HG03432 (cell line): ENCODE measurements around the gene MFSD2B.
"Not testable (repeated sequence)": the region's sequence is repeated elsewhere in the genome, so short reads cannot be mapped to it uniquely, and the experiment has no call there.

Source experiments
- ATAC-seq: cut with Tn5 transposase; IDR thresholded peaks from one replicate; pipeline ENCODE4 v1.9.1; 2021; ENCODE audit warnings: mild to moderate bottlenecking, moderate library complexity; ENCODE audit not compliant: unreplicated experiment

The MFSD2B gene

GRCh38 chr2:24009680-24010476 lies at the start of gene MFSD2B:
TSS of gene MFSD2B (plus strand) at chr2:24010085. CDS start at chr2:24010097, 12 bp downstream.
- no peak for ATAC-seq

- no peak for ATAC-seq
Measured at GRCh38 chr2:23967846-23968245, 42.0 kb upstream of the MFSD2B start.

GRCh38 chr2:23976883-23977282 lies 33.0 kb upstream of the MFSD2B start:
- ATAC-seq, result no peak

- ATAC-seq, result no peak
Measured at GRCh38 chr2:23988371-23988770, 21.5 kb upstream of the MFSD2B start.

GRCh38 chr2:23992931-23993330 lies 17.0 kb upstream of the MFSD2B start:
- no peak for ATAC-seq

GRCh38 chr2:23993736-23994269 lies 16.1 kb upstream of the MFSD2B start:
- ATAC-seq, result no peak

GRCh38 chr2:23994567-23994966 lies 15.3 kb upstream of the MFSD2B start:
- no peak for ATAC-seq

- ATAC-seq, result no peak
Measured at GRCh38 chr2:24007693-24008092, 2.2 kb upstream of the MFSD2B start.

GRCh38 chr2:24008672-24009366 lies 1.1 kb upstream of the MFSD2B start:
- ATAC-seq, result no peak

GRCh38 chr2:24009367-24009679 lies 562 bp upstream of the MFSD2B start:
- ATAC-seq, result no peak

- no peak for ATAC-seq
Measured at GRCh38 chr2:24010477-24011249, 778 bp downstream of the MFSD2B start.

GRCh38 chr2:24011250-24012104 lies 1.6 kb downstream of the MFSD2B start:
- ATAC-seq, result no peak

- ATAC-seq, result no peak
Measured at GRCh38 chr2:24012521-24013188, 2.8 kb downstream of the MFSD2B start.

GRCh38 chr2:24014902-24015301 lies 5.0 kb downstream of the MFSD2B start:
- not testable (repeated sequence) for ATAC-seq

- ATAC-seq, result no peak
Measured at GRCh38 chr2:24015562-24016375, 5.9 kb downstream of the MFSD2B start.

- ATAC-seq, result no peak
Measured at GRCh38 chr2:24016376-24016761, 6.5 kb downstream of the MFSD2B start.

- ATAC-seq, result no peak
Measured at GRCh38 chr2:24016853-24017703, 7.2 kb downstream of the MFSD2B start.

- ATAC-seq, result no peak
Measured at GRCh38 chr2:24017711-24018110, 7.8 kb downstream of the MFSD2B start.
